ENCODE results near the gene KLHL3.

The KLHL3 gene

GRCh38 chr5:137758715-137759306 is 22.9 kb upstream of the KLHL3 start:
- TF ChIP-seq, protein P1, sequence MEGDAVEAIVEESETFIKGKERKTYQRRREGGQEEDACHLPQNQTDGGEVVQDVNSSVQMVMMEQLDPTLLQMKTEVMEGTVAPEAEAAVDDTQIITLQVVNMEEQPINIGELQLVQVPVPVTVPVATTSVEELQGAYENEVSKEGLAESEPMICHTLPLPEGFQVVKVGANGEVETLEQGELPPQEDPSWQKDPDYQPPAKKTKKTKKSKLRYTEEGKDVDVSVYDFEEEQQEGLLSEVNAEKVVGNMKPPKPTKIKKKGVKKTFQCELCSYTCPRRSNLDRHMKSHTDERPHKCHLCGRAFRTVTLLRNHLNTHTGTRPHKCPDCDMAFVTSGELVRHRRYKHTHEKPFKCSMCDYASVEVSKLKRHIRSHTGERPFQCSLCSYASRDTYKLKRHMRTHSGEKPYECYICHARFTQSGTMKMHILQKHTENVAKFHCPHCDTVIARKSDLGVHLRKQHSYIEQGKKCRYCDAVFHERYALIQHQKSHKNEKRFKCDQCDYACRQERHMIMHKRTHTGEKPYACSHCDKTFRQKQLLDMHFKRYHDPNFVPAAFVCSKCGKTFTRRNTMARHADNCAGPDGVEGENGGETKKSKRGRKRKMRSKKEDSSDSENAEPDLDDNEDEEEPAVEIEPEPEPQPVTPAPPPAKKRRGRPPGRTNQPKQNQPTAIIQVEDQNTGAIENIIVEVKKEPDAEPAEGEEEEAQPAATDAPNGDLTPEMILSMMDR (IDR thresholded peaks at IDR 0.05), result no peak

DNA sequence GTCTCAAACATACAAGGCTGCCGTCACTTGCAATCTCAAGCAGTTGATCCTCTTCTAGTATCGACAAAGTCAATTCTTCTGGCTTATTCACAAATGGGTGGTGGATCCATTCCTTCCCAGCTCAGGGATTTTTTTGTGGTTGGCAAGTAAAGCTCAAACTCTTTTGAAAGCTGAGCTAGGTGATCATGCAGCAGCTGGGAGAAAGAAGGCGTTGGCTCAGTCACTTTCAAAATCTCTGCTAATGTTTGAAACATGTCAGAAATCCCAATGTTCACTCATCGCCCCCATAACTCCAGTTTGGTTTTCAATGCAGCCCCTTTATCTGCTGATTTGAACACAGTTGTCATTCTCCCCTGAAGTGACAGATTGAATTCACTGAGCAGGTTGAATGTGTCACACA is 22.2 kb upstream of the KLHL3 start:
- TF ChIP-seq, protein P1 (IDR thresholded peaks at IDR 0.05), result no peak

GRCh38 chr5:137757634-137758033 is 21.7 kb upstream of the KLHL3 start:
- TF ChIP-seq, protein P1 (IDR thresholded peaks at IDR 0.05), result no peak

GRCh38 chr5:137754961-137755762 is 19.3 kb upstream of the KLHL3 start:
- TF ChIP-seq, protein P1 (IDR thresholded peaks at IDR 0.05), result no peak

DNA sequence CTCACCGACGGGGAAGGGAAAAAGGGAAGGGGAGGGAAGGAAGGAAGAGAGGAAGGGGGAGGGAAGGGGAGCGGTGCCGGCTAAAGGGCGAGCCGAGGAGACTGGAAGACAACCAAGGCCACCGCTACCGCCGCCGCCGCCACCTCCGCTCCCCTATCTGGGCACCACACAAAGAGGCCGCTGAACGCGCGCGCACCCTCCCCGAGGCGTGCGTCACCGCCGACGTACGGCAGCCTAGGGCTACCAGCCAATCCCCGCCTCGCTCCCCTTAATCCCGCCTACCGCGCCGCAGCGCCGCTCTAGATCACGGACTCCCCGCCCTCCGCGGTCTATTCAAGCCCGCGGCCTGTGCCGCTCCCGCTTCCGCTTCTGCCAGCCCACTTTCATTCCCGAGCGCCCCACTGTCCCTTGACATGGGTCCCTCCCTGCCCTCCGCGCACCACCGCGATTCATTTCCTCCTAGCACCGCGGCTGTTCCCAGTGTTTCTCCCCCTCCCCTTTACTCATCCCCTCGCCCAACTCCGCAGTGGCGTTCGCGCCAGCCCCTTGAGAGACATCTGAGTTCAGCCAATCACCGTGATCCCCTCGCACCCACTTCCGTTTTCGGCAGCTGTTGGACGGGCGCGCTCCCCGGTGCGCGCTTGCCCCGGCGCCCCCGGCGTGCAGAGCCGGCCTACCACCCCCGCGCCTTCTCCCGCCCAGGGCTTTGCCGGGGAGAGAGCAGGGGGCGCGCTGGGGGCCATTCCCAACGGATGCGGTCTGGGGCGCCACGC is 18.5 kb upstream of the KLHL3 start, which contains the start of gene HNRNPA0:
HNRNPA0 (minus strand) TSS at position 176 of the 773 bp plus-strand sequence. CDS start 297 bp downstream, outside the sequence.
- TF ChIP-seq, protein P1 (IDR thresholded peaks at IDR 0.05), result no peak

- TF ChIP-seq, protein P1 (IDR thresholded peaks at IDR 0.05), result no peak
Measured at GRCh38 chr5:137753691-137754187, 17.9 kb upstream of the KLHL3 start.

DNA sequence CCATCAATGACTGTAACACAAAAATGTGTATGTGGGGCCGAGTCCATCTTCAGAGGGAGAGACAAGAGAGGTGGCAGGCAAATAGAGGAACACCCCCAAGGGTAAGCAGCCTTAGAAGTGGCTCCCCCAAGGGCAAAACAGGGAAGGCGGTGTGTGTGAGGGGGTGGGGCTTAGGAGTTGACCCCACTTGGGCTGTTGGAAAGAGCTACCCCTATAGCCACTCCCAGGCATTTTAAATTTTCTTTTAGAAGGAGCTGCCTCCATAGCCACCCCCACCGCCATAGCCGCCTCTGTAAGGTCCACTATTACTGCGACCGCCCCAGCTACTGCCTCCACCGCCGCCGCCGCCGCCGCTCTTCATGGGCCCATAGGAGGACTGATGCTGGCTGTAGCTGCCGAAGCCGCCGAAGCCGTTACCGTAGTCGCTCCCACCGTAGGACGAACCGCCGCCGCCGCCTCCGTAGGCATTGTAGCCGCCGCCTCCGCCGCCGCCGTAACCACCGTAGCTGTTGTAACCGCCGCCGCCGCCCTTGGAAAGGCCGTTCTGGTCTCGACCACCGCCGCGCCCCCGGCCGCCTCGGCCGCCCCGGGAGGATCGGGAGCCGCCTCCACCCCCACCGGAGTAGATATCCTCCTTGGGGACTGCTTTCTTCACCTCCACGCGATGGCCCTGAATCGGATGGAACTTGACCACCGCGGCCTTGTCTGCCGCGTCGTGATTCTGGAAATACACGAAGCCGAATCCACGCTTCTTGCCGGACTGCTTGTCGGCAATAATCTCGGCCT is 17.2 kb upstream of the KLHL3 start:
- TF ChIP-seq, protein P1 (IDR thresholded peaks at IDR 0.05), result no peak
